ENCODE data around the gene SV2B. TPM values are rescaled to one million over a fixed set of nuclear protein-coding genes. Genes with fewer than 3 reads are reported as not detected.

SV2B gene
- total RNA-seq, 2 donors from 2014 or later: 0.17 to 0.30 TPM

DNA sequence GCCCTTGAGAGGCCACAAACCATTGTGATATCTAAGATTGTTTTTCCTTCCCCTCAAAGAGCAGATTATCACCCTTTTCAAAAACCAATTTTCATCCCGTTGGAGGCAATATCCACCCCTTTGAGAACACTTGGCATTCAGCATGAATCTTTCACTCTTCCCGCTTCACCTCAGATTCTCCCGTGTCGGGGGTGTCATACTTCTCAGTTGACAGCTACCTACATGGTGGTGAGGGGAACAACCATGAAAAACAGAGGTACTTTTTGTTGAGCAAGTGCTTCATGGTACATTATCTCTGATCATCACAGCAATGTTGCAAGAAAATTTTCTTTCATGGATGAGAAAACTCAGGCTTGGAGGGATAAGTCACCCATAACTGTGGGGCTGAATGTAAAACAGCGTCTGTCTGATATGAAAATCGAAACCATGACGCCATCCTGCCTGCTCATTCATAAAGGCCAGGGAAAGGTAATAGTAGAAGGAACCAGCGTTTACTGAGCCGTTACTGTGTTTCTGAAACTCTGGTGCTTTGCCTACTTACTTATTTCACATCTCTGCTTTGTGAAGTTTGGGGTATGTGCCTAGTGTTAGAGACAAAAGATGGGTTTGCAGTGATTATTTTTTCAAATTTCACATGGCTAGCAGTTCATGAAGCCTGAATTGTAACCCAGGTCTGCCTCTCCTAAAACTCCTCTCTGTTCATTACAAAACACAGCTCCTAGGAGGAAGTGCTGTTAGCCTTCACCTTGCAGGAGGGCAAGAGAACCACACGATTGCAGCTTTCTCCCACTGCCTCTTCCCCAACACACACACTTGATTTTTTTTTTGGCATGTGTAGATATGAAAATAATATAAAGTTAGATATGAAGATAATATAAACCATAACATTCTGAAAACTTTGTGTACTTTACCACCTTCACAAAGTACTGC lies 35.4 kb downstream of the SV2B start:
- H3K9me3 Mint-ChIP-seq: no peaks in the 10 kb centered on the region
- H3K4me1 Mint-ChIP-seq (ENCODE audit: low read depth): no peaks in the 10 kb centered on the region
- H3K27ac Mint-ChIP-seq: no peak overlapping the region
- DNase-seq: no peak
- H3K27me3 Mint-ChIP-seq (ENCODE audit: low read depth): peaks cover 29% of the 10 kb centered on the region
- no peaks in the 10 kb centered on the region for H3K36me3 Mint-ChIP-seq (ENCODE audit: insufficient read depth in 2 of 2)
- ATAC-seq (replicated peaks in 1 of 2): no peak
- no peak overlapping the region for H3K4me3 Mint-ChIP-seq

DNA sequence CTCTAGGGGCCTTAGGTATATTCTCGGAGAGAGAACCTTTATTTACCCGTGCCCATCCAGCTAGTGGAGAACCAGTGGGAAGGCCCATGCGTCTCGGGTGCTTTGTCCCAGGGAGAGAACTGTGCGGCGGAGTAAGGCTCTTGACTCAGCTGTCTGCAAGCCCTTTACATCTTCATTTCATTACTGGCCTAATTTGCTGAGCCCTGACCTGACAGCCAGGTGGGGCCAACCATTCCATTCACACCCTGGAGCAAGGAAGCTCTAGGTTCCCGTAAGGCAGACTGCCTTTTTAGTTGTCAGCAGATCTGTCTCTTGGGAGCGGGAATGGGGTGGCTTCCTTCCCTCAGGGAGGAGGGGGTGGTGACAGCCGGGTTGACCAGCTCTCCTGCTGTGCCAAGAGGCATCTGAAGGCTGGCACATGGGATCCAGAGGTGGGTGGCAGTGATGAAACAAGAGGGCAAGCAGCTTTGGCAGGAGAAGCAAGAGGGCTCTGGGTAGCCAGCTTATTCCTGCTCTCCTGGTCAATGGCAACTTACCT lies 36.4 kb downstream of the SV2B start:
- Mint-ChIP-seq H3K27ac (no peak overlapping the region), H3K36me3 (ENCODE audit: insufficient read depth in 2 of 2) (no peaks in the 10 kb centered on the region), H3K4me3 (no peak overlapping the region), H3K4me1 (ENCODE audit: low read depth) (no peaks in the 10 kb centered on the region), H3K27me3 (ENCODE audit: low read depth) (peaks cover 29% of the 10 kb centered on the region), H3K9me3 (no peaks in the 10 kb centered on the region)
- DNase-seq (no peak), ATAC-seq (replicated peaks in 1 of 2) (no peak)

DNA sequence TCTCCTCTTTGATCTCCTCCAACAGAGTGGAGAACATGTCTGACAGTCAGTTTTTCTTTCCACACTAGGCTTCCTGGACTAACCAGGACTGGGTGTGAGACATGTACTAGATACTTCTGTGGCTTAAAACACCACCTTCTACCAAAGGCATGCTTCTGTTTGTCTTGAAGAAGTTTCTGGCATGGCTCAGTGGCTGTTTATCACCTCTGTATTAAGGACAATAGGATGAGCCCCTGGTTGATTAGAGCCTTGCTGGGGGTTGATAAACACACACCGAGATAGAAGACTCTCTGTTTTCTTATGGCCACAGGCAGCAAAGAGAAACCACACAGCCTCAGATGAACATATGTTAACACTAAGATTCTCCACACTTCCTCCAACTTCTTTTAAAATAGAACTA lies 40.5 kb downstream of the SV2B start:
- DNase-seq: no peak
- ATAC-seq (replicated peaks in 1 of 2): no peak
- Mint-ChIP-seq H3K4me3 (no peak overlapping the region), H3K27me3 (ENCODE audit: low read depth) (peaks cover 44% of the 10 kb centered on the region), H3K4me1 (ENCODE audit: low read depth) (no peaks in the 10 kb centered on the region), H3K9me3 (no peaks in the 10 kb centered on the region), H3K36me3 (ENCODE audit: insufficient read depth in 2 of 2) (no peaks in the 10 kb centered on the region), H3K27ac (no peak overlapping the region)

DNA sequence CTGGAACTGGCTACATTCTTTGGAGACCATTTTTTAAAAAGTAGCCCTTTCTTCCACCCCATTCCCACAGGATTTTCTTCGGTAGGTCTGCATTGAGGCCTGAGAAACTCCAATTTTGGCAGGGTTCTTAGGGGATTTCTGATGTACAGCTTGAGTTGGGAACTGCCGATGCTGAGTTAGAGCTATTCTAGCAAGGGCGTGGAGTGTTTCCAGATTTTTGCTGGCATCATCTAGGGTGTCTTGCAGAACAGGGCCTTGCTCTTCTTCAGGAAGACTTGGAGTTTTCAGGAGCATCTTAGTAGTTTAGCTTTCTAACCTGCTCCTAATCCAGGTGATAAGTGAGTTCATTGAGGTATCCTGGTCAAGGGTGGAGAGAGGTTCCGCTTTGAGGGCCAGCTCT lies 41.0 kb downstream of the SV2B start:
- no peaks in the 10 kb centered on the region for H3K36me3 Mint-ChIP-seq (ENCODE audit: insufficient read depth in 2 of 2)
- no peaks in the 10 kb centered on the region for H3K4me1 Mint-ChIP-seq (ENCODE audit: low read depth)
- no peaks in the 10 kb centered on the region for H3K9me3 Mint-ChIP-seq
- DNase-seq (no peak), ATAC-seq (replicated peaks in 1 of 2) (no peak)
- H3K27me3 Mint-ChIP-seq (ENCODE audit: low read depth): peaks cover 44% of the 10 kb centered on the region
- no peak overlapping the region for H3K27ac Mint-ChIP-seq
- H3K4me3 Mint-ChIP-seq: no peak overlapping the region

DNA sequence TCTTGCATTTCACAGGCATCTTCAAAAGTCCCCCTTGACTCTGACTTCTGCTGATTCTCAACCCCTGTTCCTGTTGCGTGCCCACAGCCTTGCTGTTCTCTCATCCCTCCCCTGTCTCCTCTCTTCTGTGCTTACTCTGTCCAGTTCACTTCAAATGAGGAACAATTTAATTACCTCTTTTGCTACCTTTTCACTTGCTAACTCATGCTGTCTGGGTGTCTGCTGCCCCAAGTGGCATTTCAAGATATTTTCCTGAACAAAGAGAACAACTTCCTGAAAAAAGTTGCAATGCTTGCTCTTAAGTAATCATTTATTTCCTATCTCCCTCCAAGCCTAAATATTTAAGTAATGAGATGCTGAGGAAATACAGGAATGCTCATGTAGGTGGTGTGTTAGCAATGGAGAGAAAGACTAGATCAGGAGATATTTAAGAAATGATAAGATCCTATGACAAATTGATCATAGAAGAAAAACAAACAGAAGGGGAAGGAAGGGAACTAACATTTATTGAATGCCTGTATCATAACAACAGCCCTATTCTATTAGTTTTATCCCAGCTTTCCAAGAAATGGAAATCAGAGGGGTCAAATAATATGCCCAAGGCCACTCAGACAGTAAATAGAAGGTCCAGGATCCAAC lies 42.2 kb downstream of the SV2B start:
- DNase-seq (no peak), ATAC-seq (replicated peaks in 1 of 2) (no peak)
- Mint-ChIP-seq H3K4me1 (ENCODE audit: low read depth) (no peaks in the 10 kb centered on the region), H3K27ac (no peak overlapping the region), H3K4me3 (no peak overlapping the region), H3K9me3 (no peaks in the 10 kb centered on the region), H3K27me3 (ENCODE audit: low read depth) (peaks cover 47% of the 10 kb centered on the region), H3K36me3 (ENCODE audit: insufficient read depth in 2 of 2) (no peaks in the 10 kb centered on the region)

DNA sequence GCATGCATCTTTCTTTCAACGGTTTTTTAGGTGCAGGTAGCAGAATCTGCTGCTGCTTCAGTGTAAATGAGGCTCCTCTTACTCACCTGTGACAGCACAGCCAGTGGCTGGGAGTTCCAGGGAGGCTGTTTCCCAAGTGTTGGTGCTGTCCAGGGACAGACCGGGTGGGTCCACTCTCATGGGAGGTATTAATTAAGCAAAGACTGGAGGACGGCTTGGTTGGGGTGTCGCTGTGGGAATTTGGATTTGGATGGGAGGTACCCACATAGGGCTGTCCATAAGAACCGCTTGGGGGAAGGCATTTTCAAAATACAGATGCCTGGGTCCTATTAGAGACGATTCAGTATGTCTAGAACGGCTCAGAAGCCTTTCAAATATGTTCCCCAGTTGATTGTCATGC lies 42.9 kb downstream of the SV2B start:
- H3K36me3 Mint-ChIP-seq (ENCODE audit: insufficient read depth in 2 of 2): no peaks in the 10 kb centered on the region
- H3K9me3 Mint-ChIP-seq: no peaks in the 10 kb centered on the region
- DNase-seq: no peak
- H3K4me1 Mint-ChIP-seq (ENCODE audit: low read depth): no peaks in the 10 kb centered on the region
- ATAC-seq (replicated peaks in 1 of 2): no peak
- H3K4me3 Mint-ChIP-seq: no peak overlapping the region
- H3K27me3 Mint-ChIP-seq (ENCODE audit: low read depth): peaks cover 47% of the 10 kb centered on the region
- no peak overlapping the region for H3K27ac Mint-ChIP-seq

DNA sequence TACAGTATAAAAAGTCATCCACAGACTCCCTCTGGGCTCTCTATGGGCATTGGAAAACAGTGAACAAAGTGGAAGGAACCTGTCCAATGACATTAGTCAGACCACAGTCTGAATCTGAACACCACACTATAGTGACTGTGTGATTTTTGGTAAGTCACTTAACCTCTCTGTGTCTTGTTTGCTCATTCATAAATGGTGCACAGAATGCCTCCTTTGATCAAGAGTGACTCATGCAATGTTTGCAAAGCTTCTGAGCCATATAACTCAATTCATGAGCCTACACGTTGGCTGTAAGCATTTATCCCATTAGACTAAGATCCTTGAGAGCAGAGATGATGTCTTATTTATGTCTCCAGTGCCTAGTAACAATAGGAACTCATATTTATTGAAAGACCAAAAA lies 46.7 kb downstream of the SV2B start:
- Mint-ChIP-seq H3K4me3 (no peak overlapping the region), H3K27ac (no peak overlapping the region), H3K4me1 (ENCODE audit: low read depth) (no peaks in the 10 kb centered on the region), H3K36me3 (ENCODE audit: insufficient read depth in 2 of 2) (no peaks in the 10 kb centered on the region), H3K27me3 (ENCODE audit: low read depth) (peaks cover 53% of the 10 kb centered on the region), H3K9me3 (no peaks in the 10 kb centered on the region)
- no peak for DNase-seq
- no peak for ATAC-seq (replicated peaks in 1 of 2)

DNA sequence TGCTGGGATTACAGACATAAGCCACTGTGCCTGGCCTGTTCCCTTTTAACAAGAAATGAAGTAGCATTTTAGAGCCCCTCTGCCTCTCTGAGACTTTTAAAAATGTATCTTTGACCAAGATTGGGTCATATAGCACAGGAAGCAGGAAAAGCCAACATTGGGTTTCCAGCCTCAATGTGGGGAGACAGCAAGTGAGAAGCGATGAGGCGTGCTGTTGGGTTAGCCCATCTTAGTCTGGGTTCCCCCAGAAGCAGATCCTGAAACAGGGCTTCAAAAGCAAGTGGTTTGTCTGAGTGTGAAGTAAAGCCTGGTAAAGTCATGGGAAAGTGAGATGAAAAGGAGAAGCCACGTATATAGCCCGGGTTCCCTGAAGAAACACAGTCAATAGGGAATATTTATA lies 48.2 kb downstream of the SV2B start:
- Mint-ChIP-seq H3K9me3 (no peaks in the 10 kb centered on the region), H3K36me3 (ENCODE audit: insufficient read depth in 2 of 2) (no peaks in the 10 kb centered on the region), H3K4me1 (ENCODE audit: low read depth) (no peaks in the 10 kb centered on the region), H3K4me3 (no peak overlapping the region), H3K27me3 (ENCODE audit: low read depth) (peaks cover 52% of the 10 kb centered on the region), H3K27ac (no peak overlapping the region)
- no peak for DNase-seq
- no peak for ATAC-seq (replicated peaks in 1 of 2)

DNA sequence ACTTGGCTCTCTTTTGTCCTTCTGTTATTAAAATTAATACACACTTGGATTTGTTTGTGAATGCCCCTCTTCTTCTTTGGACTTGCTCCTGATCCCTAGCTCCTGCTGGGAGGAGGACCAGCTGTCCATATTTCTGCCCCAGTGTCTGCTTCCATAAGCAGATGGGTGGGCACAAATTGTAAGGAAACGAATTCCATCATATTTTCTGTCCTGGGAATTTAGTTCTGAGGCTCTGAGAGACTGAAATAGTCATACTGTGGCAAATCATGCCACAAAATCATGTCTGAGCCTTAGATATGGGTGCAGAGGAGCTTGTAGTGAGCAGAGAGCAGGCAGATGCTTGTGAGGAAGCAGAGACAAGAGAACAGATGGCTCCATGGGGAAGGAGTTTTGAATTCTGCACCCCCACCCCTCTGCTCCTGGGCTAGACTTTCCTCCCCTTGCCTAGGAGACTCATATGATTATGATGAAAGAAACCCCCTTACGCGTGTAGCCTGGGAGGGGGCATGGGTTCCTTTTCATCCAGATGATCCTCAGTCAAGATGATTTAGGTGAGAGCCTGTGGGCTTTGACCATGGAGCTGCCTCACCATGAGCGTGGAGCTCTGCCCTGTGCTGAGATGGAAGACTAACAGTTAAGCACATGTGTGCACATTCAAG lies 50.6 kb downstream of the SV2B start:
- Mint-ChIP-seq H3K4me1 (ENCODE audit: low read depth) (no peaks in the 10 kb centered on the region), H3K9me3 (no peaks in the 10 kb centered on the region), H3K36me3 (ENCODE audit: insufficient read depth in 2 of 2) (no peaks in the 10 kb centered on the region), H3K27me3 (ENCODE audit: low read depth) (peaks cover 47% of the 10 kb centered on the region), H3K27ac (no peak overlapping the region), H3K4me3 (no peak overlapping the region)
- ATAC-seq (replicated peaks in 1 of 2) (no peak), DNase-seq (no peak)

DNA sequence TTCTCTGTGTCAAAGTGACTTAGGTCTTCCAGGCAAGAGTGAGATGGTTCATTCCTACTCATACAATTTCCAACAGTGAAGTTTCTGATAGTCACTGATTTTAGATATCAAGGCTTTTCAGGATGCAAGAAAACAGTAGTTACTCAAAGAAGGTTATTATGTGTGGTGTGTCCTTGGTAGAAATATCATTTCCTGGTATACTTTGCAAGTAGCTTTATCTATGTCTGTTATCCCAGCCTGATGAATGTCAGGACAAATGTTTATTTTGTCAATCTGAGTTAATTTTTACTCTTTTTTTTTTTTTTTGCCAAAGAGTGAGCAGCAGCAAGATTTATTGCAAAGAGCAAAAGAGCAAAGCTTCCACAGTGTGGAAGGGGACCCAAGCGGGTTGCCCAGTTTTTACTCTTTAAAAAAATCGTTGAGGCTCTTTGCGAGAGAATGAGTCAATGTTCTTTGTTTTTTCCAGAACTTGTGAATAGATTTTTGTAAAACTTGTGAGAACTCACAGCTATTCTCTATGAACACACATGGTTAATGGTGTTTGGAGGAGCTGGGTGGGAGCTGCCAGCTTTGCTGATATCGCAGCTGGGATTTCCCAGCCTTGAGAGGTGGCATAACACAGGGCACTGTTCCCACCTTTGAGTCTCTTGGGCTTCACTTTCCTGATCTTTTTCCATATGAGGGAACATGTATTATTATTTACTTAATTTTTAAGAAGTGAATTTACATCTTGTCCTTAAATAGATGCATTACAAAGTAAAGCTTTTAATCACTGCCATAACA lies 51.9 kb downstream of the SV2B start:
- Mint-ChIP-seq H3K4me1 (ENCODE audit: low read depth) (no peaks in the 10 kb centered on the region), H3K27me3 (ENCODE audit: low read depth) (peaks cover 42% of the 10 kb centered on the region), H3K4me3 (no peak overlapping the region), H3K27ac (no peak overlapping the region), H3K9me3 (no peaks in the 10 kb centered on the region), H3K36me3 (ENCODE audit: insufficient read depth in 2 of 2) (no peaks in the 10 kb centered on the region)
- DNase-seq (no peak), ATAC-seq (replicated peaks in 1 of 2) (no peak)

DNA sequence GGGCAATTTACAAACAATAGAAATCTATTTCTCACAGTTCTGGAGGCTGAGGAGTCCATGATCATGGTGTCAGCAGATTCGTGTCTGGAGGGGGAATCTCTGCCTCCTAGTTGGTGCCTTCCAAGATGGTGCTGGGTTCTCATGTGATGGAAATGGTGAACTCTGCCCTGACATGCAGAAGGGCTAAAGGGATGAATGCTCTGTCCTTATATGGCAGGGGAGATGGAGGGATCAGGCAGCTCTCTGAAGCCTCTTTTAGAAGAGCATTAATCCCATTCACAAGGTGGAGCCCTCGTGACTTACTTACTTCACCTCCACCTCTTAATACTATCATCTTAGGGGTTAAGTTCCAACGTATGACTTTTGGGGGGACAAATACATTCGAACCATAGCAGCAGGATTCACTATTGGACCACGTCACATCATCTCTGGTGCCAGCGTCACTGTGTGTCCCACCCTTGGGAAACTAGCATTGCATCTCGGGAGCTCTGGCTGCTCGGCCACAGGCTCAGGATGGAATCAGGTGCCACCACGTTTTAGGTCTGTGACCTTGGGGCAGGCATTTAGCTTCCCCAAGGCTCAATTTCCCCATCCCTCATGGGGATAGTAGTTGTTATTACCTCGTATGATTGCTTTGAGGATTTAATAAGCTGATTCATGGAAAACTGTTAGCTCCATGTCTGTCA lies 53.0 kb downstream of the SV2B start:
- H3K9me3 Mint-ChIP-seq: no peaks in the 10 kb centered on the region
- peaks cover 35% of the 10 kb centered on the region for H3K27me3 Mint-ChIP-seq (ENCODE audit: low read depth)
- H3K27ac Mint-ChIP-seq: no peak overlapping the region
- H3K4me3 Mint-ChIP-seq: no peak overlapping the region
- DNase-seq: no peak
- no peaks in the 10 kb centered on the region for H3K4me1 Mint-ChIP-seq (ENCODE audit: low read depth)
- ATAC-seq (replicated peaks in 1 of 2): no peak
- no peaks in the 10 kb centered on the region for H3K36me3 Mint-ChIP-seq (ENCODE audit: insufficient read depth in 2 of 2)

DNA sequence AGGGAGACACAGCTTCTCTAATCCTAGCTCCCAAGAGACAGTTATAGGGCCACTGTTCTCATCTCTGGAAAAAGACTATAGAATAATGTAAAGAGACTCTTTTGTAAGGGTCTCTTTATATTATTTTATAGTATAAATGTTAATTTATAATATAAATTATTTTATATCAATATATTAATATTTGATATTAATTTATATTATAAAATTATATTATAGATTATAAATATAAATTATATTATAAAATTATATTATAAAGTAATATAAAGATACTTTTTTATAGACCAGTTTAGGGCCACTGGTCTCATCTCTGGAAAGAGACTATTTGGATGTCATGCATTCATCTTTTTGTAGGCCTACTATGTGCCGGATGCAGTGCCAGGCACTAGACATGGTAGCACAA lies 53.9 kb downstream of the SV2B start:
- Mint-ChIP-seq H3K4me3 (no peak overlapping the region), H3K9me3 (no peaks in the 10 kb centered on the region), H3K36me3 (ENCODE audit: insufficient read depth in 2 of 2) (no peaks in the 10 kb centered on the region), H3K27ac (no peak overlapping the region), H3K27me3 (ENCODE audit: low read depth) (peaks cover 39% of the 10 kb centered on the region), H3K4me1 (ENCODE audit: low read depth) (no peaks in the 10 kb centered on the region)
- no peak for DNase-seq
- no peak for ATAC-seq (replicated peaks in 1 of 2)

Measured in activated T-cell treated with anti-CD3 and anti-CD28 coated beads, Interleukin-2, amount 50 U/mL, for 72 hours (primary cell).